GM21515 (cell line): Measurements from ENCODE around the gene TXLNB.
A peak's percentile ranks its signal among the peaks of the same experiment; 100 is the strongest.
"Not testable (repeated sequence)": the region's sequence is repeated elsewhere in the genome, so short reads cannot be mapped to it uniquely, and the experiment has no call there.

Source experiments
- ATAC-seq: cut with Tn5 transposase; IDR thresholded peaks from one replicate; pipeline ENCODE4 v1.9.1; 2021; ENCODE audit not compliant: unreplicated experiment

The TXLNB gene

GRCh38 chr6:139240161-139241010 lies 51.4 kb downstream of the TXLNB start:
- no peak for ATAC-seq

GRCh38 chr6:139239064-139239463 lies 52.7 kb downstream of the TXLNB start:
- ATAC-seq = no peak

- no peak for ATAC-seq
Observed at GRCh38 chr6:139236105-139236504, 55.7 kb downstream of the TXLNB start.

DNA sequence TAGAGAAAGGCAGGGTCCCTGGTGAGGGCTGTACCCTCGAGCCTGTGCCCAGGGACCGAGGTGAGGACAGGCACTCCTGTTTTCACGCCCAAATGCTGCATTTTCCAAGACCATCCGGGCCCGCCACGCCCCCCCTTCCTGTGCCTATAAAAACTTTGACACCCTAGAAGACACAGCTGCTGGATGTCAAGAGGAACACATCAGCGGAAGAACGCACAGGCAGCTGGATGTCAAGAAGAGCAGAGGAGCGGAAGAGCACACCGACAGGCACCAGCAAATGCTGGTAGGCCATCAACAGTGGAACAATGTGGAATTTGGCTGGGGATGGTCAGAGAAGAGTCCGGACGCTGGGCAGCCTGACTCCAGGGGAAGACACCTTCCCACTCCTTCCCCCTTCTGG lies 56.1 kb downstream of the TXLNB start:
- ATAC-seq = no peak

GRCh38 chr6:139234193-139234592 lies 57.6 kb downstream of the TXLNB start:
- ATAC-seq = not testable (repeated sequence)

DNA sequence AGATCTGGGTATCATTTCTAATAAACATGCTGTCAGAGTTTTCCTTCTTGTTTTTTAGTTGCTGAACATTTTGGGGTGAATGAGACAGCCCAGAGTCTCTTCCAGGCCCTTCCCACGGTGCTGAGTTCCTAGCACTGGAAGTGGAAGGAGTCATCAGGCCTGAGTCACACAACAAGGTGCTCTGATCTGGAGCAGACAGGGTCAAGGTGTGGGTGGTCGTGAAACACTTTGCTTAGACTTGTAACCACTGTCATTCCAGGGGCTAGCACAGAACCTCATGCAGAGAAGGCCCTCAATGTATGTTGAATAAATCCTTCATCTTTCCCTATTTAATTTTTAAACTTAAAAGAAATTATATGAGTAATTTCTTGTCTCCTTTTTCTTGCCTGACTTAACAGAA lies 60.6 kb downstream of the TXLNB start:
- ATAC-seq = no peak

DNA sequence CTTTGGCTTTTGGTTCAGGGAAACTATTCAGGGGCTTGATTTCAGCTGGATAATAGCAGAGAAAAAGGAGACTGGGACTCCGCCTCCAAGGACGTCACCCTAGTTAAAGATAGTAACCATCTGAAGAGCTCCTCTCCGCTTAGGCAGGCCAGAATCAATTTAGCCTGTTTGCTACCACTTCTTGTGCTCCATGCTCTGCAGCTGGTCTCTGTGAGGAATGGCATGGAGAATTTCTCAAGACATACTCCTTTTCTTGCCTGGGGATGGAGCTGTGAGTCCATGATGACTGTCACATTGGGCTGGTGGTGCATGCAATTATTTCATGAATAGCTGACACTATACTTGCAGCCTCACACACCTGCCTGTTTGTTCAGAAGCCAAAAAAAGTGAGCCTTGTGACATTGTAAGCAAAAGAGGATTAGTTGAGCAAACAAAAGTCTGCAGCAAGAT lies 61.4 kb downstream of the TXLNB start:
- ATAC-seq = no peak

DNA sequence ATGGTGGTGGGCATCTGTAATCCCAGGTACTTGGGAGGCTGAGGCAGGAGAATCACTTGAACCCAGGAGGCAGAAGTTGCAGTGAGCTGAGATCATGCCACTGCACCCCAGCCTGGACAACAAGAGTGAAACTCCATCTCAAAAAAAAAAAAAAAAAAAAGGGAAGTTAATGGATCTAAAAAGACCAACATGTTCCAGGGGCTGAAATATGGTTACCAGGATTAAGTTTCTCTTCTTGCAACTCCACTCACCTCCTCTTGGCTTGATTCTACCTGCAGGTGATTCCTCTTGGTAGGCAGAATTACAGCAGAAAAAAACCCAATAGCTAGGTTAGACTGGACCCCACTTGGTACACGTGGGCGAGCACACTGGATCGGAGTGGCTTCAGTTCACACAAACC lies 63.4 kb downstream of the TXLNB start:
- not testable (repeated sequence) for ATAC-seq

GRCh38 chr6:139219746-139220145 lies 72.1 kb downstream of the TXLNB start:
- ATAC-seq = no peak

GRCh38 chr6:139219271-139219729 lies 72.5 kb downstream of the TXLNB start:
- ATAC-seq = peak; percentile 100

GRCh38 chr6:139212460-139212859 lies 79.3 kb downstream of the TXLNB start:
- not testable (repeated sequence) for ATAC-seq

DNA sequence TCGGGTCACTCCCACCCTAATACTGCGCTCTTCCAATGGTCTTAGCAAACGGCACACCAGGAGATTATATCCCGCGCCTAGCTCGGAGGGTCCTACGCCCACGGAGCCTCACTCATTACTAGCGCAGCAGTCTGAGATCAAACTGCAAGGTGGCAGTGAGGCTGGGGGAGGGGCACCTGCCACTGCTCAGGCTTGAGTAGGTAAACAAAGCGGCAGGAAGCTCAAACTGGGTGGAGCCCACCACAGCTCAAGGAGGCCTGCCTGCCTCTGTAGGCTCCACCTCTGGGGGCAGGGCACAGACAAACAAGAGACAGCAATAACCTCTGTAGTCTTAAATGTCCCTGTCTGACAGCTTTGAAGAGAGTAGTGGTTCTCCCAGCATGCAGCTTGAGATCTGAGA lies 81.0 kb downstream of the TXLNB start:
- ATAC-seq = not testable (repeated sequence)

DNA sequence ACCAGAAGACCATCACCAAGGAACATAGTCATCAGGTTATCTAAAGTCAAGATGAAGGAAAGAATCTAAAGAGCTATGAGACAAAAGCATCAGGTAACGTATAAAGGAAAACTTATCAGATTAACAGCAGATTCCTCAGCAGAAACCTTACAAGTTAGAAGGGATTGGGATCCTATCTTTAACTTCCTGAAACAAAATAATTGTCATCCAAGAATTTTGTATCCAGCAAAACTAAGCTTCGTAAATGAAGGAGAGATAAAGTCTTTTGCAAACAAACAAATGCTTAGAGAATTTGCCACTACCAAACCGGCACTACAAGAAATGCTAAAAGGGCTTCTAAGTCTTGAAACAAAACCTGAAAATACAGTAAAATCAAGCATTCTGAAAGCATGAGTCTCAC lies 86.0 kb downstream of the TXLNB start:
- ATAC-seq = no peak

DNA sequence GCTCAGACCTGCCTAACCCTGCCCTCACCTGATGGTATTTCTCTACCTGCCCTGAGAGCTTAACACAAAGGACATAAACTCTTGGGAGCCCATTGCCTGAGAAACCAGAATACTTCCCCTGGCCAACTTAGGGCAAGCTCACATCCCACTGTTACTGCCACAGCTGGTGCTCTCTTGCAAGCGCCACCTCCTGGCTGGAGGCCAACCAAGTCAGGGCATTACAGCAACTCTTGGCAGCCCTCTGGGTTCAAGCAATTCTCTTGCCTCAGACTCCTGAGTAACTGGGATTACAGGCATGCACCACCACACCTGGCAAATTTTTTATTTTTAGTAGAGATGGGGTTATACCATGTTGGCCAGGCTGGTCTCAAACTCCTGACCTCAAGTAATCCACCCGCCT lies 86.8 kb downstream of the TXLNB start:
- ATAC-seq = no peak

- ATAC-seq = no peak
Observed at GRCh38 chr6:139201378-139201777, 90.4 kb downstream of the TXLNB start.

DNA sequence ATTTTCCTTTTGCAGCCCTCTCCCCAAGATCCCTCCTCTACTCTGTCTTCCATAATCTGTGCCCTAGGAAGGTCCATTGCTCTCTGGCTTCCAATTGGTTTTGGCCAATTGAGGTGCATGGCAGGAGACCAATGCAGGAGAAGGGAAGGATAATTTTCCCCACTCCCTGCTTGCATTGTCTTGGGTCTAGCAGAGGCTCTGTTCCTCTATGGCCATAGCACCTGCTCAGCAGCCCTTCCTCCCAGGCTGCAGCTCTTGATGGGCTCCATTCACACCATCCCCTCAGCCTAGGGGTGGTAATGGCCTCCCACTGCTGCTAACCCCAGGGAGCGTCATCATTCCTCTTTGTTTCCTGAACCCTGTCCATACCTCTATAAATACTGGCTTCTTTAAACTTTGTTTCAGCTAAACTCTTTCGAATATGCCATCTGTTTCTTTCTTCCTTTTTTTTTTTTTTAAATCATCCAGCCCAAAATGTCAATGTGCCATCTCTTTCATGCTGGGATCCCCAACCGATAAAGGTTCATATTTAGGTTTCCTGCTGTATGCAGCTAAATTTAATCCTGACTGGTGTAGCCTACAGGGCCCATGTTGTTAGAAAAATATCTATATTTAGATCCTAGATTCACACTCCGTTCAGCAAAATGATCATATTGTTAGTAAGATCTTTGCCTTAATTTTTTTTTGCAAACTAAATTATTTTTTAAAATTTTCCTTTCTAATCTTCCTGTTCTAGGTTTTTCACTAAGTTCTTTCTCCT lies 93.1 kb downstream of the TXLNB start:
- no peak for ATAC-seq

- ATAC-seq = no peak
Observed at GRCh38 chr6:139194740-139195139, 97.1 kb downstream of the TXLNB start.
